Measurements from ENCODE around the gene ANTXR2. TPM values are rescaled to one million over a fixed set of nuclear protein-coding genes. Genes with fewer than 3 reads are reported as not detected.
A peak's percentile ranks its signal among the peaks of the same experiment; 100 is the strongest.
"Not testable (repeated sequence)": the region's sequence is repeated elsewhere in the genome, so short reads cannot be mapped to it uniquely, and the experiment has no call there.

Gene ANTXR2
- 78.9 TPM for polyA plus RNA-seq (2013, experiment 1 of 2; ENCODE audit: insufficient read length)
- polyA plus RNA-seq (2013, experiment 2 of 2; ENCODE audit: insufficient read length) = 42.3 TPM

DNA sequence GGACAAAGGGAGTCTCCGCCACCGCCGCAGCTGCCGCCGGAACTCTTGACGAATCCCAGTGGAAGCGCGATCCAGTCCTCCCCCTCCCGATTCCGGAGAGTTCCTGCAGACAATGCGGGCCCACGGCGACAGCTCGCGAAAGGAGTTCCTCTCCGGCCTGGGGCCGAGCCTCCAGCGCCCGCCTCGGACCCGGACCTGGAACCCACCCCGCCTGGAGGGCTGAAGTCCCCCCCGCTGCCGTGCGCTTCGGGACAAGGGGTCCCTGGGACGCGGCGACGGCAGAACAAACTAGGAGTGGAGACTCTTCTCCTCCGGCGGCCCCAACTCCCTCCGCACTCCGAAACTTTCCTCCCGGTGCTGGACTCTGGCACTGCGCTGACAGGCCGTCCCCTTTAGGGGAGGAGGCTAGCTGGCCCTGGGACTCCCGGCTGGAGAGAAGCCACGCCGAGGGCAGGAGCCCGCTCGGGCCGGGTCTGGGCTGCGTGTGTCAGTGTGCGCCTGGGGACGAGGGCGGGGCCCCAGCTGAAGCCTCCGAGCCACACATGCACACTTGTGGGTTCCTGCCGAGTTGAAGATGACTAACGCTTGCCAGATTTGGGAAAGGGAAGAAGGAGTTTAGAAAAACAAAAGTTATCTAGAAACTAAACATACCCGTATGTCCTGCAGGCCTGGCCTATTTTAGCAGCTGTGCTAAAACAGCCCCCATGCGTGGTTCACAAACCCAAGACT is at the start of gene ANTXR2:
Gene ANTXR2, minus strand, starts transcription at position 486 of the 729 bp plus-strand sequence. CDS start 669 bp downstream, outside the sequence.
- DNase-seq = peak; percentile 99

GRCh38 chr4:80121815-80122214 is 48.8 kb upstream of the ANTXR2 start:
- DNase-seq = not testable (repeated sequence)

DNA sequence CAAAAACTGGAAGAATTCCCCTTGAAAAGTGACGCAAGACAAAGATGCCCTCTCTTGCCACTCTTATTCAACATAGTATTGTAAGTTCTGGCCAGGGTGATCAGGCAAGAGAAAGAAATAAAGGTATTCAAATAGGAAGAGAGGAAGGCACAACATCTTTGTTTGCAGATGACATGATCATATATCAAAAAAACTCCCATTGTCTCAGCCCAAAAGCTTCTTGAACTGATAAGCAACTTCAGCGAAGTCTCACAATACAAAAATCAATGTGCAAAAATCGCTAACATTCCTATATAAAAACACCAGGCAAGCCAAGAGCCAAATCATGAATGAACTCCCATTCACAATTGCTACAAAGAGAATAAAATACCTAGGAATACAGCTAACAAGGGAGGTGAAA is 46.6 kb upstream of the ANTXR2 start:
- DNase-seq = not testable (repeated sequence)

DNA sequence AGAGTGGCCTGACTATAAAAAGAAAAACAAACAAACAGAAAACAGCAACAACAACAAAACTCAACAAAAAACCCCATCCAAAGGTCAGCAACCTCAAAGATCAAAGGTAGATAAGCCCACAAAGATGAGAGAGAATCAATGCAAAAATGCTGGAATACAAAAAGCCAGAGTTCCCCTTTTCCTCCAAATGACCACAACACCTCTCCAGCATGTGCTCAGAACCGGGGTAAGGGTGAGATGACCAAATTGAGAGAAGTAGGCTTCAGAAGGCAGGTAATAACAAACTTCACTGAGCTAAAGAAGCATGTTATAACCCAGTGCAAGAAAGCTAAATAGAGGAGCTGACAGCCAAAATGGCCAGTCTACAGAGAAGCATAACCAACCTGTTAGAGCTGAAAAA is 43.5 kb upstream of the ANTXR2 start:
- no peak for DNase-seq

DNA sequence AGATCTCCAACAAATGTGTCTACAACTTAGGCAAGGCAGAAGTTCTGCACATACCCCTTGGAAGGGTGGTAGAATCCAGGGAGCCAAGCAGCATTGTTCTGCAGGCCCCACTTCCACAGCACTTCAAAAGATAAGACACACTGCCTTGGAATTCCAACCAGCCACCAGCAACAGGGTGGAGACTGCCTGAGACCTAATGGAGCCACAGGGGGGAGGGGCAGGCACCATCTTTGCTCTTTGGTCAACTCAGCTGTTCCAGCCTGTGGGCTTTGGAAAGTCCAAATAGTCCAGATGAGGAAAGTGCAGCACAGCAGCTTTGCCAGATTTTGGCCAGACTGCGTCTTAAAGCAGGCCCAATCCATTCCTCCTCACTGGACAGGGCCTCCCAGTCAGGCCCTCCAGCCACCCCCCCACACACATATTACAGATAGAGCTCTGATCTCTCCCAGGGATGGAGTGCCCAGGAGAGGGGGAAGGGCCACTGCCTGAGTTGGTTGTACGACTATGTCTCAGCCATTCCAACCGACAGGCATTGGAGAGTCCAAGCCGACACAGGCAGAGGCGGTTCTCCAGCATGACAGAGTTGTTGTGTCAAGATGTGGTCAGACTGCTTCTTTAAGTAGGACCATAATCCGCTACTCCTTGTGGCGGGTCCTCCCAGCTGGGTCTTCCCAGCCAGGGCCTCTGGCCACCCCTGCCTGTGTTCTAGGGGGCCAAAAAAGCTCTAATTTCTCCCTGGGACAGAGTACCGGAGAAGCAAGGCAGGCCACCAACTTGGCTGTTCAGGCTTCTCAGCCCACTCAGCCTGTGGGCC is 42.5 kb upstream of the ANTXR2 start:
- DNase-seq = peak; percentile 57

GRCh38 chr4:80114732-80115265 is 41.8 kb upstream of the ANTXR2 start:
- no peak for DNase-seq

- no peak for DNase-seq
Observed at GRCh38 chr4:80113615-80114014, 40.6 kb upstream of the ANTXR2 start.

- peak; percentile 39 for DNase-seq
Observed at GRCh38 chr4:80112236-80112635, 39.2 kb upstream of the ANTXR2 start.

- no peak for DNase-seq
Observed at GRCh38 chr4:80111276-80111675, 38.2 kb upstream of the ANTXR2 start.

DNA sequence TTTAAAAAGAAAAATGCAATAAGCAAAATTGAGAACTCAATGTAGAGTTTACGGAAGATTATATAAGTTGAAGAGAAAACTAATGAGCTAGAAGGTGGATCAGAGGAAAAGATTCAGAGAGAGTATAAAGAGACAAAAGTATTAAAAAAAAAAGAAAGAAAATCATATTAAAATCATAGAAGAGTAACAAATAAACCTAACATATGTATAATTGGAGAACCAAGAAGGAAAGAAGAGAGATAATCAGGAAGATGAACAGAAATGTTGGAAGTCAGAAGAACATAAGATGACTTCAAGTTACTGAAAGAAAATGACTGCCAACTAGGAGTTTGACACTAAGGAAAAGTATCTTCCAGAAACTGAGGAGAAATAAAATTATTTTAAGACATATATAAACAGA is 34.3 kb upstream of the ANTXR2 start:
- no peak for DNase-seq

GRCh38 chr4:80104927-80105326 is 31.9 kb upstream of the ANTXR2 start:
- no peak for DNase-seq

DNA sequence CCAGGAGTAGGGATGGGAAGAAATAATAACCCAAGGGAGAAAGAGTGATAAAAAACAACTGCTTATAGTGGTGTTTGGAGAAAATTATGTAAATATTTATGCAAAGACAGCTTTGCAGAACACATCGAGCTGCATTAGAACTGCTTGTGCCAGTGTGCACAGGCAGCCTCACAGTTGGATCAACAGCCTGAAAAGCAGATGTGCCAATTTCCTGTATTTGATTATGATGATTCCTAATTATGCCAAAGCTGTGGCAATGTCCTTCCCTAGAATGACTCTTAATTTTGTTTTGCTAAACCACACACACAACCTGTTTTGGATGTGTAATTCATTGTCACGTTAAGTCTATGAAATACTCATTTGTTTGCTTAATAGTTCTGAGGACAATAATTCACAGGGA is 30.6 kb upstream of the ANTXR2 start:
- DNase-seq = no peak

DNA sequence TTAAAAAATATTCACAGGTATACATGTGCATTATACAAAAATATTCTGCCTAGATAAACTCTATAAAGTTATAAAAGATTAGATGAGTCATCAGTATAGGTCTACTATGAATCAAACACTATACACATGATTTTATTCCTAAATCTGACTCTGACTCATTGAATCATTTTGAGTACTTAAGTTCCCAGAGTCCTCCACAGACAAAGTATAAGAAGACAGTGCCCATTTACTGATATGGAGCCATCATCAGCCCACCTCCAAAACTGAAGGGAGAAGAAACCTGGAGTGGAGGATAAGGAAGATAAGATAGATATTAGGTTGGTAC is 28.7 kb upstream of the ANTXR2 start:
- peak; percentile 40 for DNase-seq

GRCh38 chr4:80101071-80101791 is 28.2 kb upstream of the ANTXR2 start:
- DNase-seq = no peak

DNA sequence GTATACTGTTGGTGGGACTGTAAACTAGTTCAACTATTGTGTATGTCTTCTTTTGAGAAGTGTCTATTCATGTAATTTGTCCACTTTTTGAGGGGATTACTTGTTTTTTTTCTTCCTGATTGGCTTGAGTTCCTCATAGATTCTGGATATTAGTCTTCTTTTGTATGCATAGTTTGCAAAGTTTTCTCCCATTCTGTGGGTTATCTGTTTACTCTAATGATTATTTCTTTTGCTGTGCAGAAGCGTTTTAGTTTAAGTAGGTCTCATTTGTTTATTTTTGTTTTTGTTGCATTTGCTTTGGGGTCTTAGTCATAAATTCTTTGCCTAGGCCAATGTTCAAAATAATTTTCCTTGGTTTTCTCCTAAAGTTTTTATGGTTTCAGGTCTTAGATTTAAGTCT is 26.6 kb upstream of the ANTXR2 start:
- DNase-seq = no peak

DNA sequence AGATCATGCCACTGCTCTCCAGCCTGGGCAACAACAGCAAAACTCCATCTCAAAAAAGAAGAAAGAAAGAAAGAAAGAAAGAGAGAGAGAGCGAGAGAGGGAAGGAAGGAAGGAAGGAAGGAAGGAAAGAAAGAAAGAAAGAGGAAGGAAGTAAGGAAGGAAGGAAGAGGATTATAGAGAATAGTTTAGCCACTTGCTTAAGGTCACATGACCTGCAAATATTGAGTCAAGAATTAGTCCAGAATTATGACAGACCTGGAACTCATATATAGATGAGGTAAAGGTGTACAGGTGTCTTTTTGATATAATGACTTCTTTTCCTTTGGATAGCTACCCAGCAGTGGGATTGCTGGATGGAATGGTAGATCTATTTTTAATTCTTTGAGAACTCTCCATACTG is 25.6 kb upstream of the ANTXR2 start:
- DNase-seq = no peak

- DNase-seq = peak; percentile 79
Observed at GRCh38 chr4:80097400-80098177, 24.6 kb upstream of the ANTXR2 start.

DNA sequence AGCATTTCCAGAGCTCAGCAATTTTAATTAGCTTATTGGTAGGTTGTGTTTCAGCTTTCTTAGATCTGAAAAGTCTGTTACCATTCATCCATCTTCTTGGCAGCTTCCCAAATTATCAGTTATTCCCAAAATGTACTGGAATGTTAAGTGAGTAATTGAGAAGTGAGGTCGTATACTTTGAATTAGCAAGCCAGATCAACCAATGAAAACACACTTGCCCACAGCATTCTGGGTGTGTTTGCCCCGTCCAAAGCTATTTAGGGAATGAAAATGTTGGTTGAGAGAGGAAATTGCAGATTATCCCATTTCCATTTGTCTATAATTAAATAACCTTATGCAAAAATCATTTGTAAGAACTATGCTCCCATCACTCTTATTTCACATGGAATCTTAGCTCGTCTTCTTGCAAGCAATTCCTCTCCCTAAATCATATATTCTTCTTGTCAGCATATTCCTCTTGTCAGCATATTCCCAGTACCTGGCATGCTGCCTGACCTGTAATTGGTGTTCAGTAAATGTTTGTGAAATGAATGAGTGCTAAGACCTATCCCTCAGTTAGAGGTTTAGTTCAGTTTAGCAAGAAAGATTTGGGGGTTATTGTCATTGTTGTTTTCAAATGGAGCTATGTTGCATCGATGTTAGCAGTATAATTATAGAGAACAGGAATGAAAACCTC is 23.3 kb upstream of the ANTXR2 start:
- peak; percentile 38 for DNase-seq

GRCh38 chr4:80094191-80094590 is 21.2 kb upstream of the ANTXR2 start:
- DNase-seq = peak; percentile 48

DNA sequence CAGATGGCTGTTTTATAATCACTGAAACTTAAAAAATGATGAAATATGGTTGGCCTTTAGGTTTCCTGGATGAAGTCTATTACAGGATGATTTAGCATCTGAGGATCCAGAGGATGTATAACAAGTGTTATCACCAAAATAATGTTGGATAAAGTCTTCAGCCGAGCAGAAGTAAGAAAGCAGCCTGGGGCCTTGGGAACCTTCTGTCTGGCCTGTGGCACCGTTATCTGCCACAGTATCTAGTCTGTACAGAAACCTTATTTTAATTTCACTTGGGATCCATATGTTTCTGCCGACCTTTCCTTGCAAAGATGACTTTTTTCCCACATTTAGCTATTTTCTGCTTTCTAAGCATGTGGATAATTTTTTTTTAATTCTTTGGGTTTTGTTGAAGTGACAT is 20.5 kb upstream of the ANTXR2 start:
- DNase-seq = no peak

- no peak for DNase-seq
Observed at GRCh38 chr4:80092847-80093246, 19.8 kb upstream of the ANTXR2 start.

DNA sequence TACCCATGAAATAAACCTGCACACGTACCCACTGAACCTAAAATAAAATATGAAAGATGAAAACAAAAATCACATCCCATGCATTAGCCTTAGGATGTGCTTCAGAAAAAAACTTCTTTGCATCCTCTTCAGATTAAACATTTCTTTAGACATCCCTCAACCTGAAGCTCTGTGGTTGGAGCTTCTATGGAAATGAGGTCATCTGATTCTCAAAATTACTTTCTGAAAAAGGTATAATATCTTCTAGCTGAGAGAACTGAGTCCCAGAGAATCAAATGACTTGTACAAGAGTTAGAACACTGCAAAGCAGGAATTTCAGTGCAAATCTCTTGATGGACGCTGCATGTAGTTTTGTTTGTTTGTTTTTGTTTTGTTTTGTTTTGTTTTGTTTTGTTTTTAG is 19.1 kb upstream of the ANTXR2 start:
- DNase-seq = no peak

Data from fibroblast of skin of back (primary cell).